Lower leg skin (tissue), 3 donors: ENCODE results near the gene CAPZA1.

ENCODE experiments used
- POLR2A ChIP-seq, 2 donors: fragments of 450-650 bp; IDR thresholded peaks; one replicate each; pipeline ENCODE4 v1.6.1; 2016 to 2017; ENCODE audit warnings: antibody characterized with exemption in 2 of 2, mild to moderate bottlenecking in 1 of 2, moderate library complexity in 1 of 2
- TF ChIP-seq, protein P1 (sequence below), 3 donors: fragments of 450-650 bp; IDR thresholded peaks; one replicate each; pipeline ENCODE4 v1.5.1; 2016; ENCODE audit warnings: antibody characterized with exemption in 3 of 3, mild to moderate bottlenecking in 3 of 3, moderate library complexity in 2 of 3

DNA sequence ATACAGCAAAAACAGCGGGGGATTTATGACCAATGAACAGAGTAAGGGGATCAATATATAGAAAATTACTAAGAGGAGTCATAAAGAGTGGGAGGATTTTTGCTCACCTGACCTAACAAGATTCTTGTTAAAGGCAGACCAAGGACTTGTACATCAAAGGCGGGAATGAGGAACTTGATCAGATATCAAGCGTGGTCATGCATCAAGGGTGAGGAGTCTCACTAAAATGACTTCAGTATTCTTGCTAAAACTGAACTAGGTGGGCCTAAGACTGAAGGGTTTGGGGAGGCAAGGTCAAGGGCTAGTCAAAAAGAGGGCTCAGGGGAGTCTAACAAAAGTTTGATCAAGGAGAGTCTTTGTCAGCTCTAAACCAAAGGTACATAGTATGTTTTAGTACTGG, 56.9 kb downstream of the CAPZA1 start:
- TF ChIP-seq POLR2A (IDR thresholded peaks at IDR 0.05): no peak
- TF ChIP-seq, protein P1, sequence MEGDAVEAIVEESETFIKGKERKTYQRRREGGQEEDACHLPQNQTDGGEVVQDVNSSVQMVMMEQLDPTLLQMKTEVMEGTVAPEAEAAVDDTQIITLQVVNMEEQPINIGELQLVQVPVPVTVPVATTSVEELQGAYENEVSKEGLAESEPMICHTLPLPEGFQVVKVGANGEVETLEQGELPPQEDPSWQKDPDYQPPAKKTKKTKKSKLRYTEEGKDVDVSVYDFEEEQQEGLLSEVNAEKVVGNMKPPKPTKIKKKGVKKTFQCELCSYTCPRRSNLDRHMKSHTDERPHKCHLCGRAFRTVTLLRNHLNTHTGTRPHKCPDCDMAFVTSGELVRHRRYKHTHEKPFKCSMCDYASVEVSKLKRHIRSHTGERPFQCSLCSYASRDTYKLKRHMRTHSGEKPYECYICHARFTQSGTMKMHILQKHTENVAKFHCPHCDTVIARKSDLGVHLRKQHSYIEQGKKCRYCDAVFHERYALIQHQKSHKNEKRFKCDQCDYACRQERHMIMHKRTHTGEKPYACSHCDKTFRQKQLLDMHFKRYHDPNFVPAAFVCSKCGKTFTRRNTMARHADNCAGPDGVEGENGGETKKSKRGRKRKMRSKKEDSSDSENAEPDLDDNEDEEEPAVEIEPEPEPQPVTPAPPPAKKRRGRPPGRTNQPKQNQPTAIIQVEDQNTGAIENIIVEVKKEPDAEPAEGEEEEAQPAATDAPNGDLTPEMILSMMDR (IDR thresholded peaks at IDR 0.05): no peak
